PFSK-1 (cell line): Measurements from ENCODE around the gene USP4.

Experiments
- FOXP2 ChIP-seq: optimal IDR thresholded peaks from 2 replicates; pipeline ENCODE3; 2011; ENCODE audit warnings: borderline replicate concordance, control low read depth, inconsistent platforms; ENCODE audit not compliant: insufficient read depth; ENCODE audit errors: extremely low read length, extremely low read depth
- POLR2AphosphoS5 ChIP-seq: IDR thresholded peaks from 2 replicates; pipeline ENCODE4 v1.6.1; 2012; ENCODE audit warnings: low read depth, mild to moderate bottlenecking, control low read depth, low read length, moderate library complexity
- REST ChIP-seq, 2 experiments: IDR thresholded peaks; 2 replicates each; pipeline versions ENCODE4 v1.6.1 to v1.8.0; 2011 to 2012; ENCODE audit warnings: low read depth in 2 of 2, low read length in 2 of 2, control low read depth in 1 of 2, inconsistent platforms in 1 of 2, mild to moderate bottlenecking in 1 of 2, moderate library complexity in 1 of 2; ENCODE audit not compliant: insufficient read depth in 1 of 2
- TAF1 ChIP-seq: IDR thresholded peaks from 2 replicates; pipeline ENCODE4 v1.6.1; 2012; ENCODE audit warnings: low read length, control low read depth, borderline replicate concordance; ENCODE audit not compliant: insufficient read depth

GRCh38 chr3:49349348-49350114 is 9.7 kb upstream of the USP4 start:
- TF ChIP-seq POLR2AphosphoS5 (no peak), TAF1 (no peak), FOXP2 (no peak), REST (IDR thresholded peaks at IDR 0.05; ENCODE audit: insufficient read depth in 1 of 2, low read depth in 2 of 2, low read length in 2 of 2) (no peak)
